ACC112 (cell line): Measurements from ENCODE around the gene NOL3.

ENCODE experiments used
- H2AFZ ChIP-seq: fragments of 200-600 bp; sonication (generic); one replicate; pipeline ENCODE4 v1.6.0; 2017; ENCODE audit warnings: antibody characterized with exemption, low read length; ENCODE audit not compliant: unreplicated experiment
- H3K27ac ChIP-seq: fragments of 200-600 bp; sonication (generic); 2 replicates; pipeline ENCODE4 v1.5.1; 2014; ENCODE audit warnings: low read depth, mild to moderate bottlenecking, antibody characterized with exemption, low read length, moderate library complexity
- H3K27me3 ChIP-seq: fragments of 200-600 bp; sonication (generic); 2 replicates; pipeline ENCODE4 v1.6.1; 2014; ENCODE audit warnings: mild to moderate bottlenecking, antibody characterized with exemption, low read length, moderate library complexity, mixed read lengths; ENCODE audit not compliant: insufficient read depth
- H3K36me3 ChIP-seq: fragments of 200-600 bp; sonication (generic); 2 replicates; pipeline ENCODE4 v1.6.1; 2016; ENCODE audit warnings: mild to moderate bottlenecking, antibody characterized with exemption, low read length, moderate library complexity, mixed read lengths; ENCODE audit not compliant: insufficient read depth
- H3K4me1 ChIP-seq: fragments of 200-600 bp; sonication (generic); one replicate; pipeline ENCODE4 v1.6.1; 2016; ENCODE audit warnings: low read length, mixed read lengths; ENCODE audit not compliant: insufficient read depth, unreplicated experiment, control insufficient read depth
- H3K4me3 ChIP-seq: fragments of 200-600 bp; sonication (generic); 2 replicates; pipeline ENCODE4 v1.5.1; 2014; ENCODE audit warnings: mild to moderate bottlenecking, low read depth, low read length
- H3K79me2 ChIP-seq: fragments of 200-600 bp; sonication (generic); one replicate; pipeline ENCODE4 v1.6.0; 2016; ENCODE audit warnings: low read length; ENCODE audit not compliant: control insufficient read depth, unreplicated experiment, insufficient read depth

The NOL3 gene

GRCh38 chr16:67223992-67224391 is 53.7 kb downstream of the NOL3 start:
- Histone ChIP-seq H3K4me3 (no peak overlapping the region), H3K36me3 (no peaks in the 10 kb centered on the region), H3K27ac (no peak overlapping the region), H3K79me2 (peaks cover 27% of the 10 kb centered on the region), H2AFZ (no peak overlapping the region), H3K27me3 (no peaks in the 10 kb centered on the region), H3K4me1 (peaks cover 22% of the 10 kb centered on the region)
